IMR-90 (cell line): Measurements from ENCODE around the gene IGF2.

Experiments
- POLR2A ChIP-seq: IDR thresholded peaks from 2 replicates; pipeline ENCODE4 v1.6.1; 2012; ENCODE audit warnings: mild to moderate bottlenecking, low read depth, low read length
- RFX5 ChIP-seq: IDR thresholded peaks from 2 replicates; pipeline ENCODE4 v1.8.0; 2012; ENCODE audit warnings: low read depth, mild to moderate bottlenecking, low read length, moderate library complexity
- SMC3 ChIP-seq: fragments of 150-350 bp; IDR thresholded peaks from 2 replicates; pipeline ENCODE4 v1.6.1; 2016; ENCODE audit warnings: low read depth, mild to moderate bottlenecking, antibody characterized with exemption, low read length, moderate library complexity

DNA sequence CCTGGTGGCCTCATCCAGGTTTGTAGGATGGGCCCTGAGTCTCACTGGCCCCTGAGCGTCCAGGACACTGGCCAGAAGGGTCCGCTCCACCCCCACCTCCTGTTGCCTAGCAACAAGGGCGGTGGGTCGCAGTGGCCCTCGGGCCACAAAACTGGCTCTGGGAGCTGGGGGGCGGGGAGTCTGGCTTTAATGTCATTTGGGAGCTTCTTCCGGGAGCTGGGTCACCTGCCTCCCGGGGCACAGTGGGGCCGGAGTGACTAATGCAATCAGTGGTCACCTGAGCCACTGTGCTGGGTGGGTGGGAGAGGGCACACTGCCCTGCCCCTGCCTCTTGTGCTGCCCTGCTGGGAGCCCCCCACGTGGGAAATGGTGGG is 29.8 kb upstream of the IGF2 start:
- TF ChIP-seq SMC3: no peak
- TF ChIP-seq POLR2A: no peak
- TF ChIP-seq RFX5: no peak
